ENCODE results near the gene TMEM187. TPM values are rescaled to one million over a fixed set of nuclear protein-coding genes. Genes with fewer than 3 reads are reported as not detected.

TMEM187 gene
- polyA plus RNA-seq, 2 of the 4 experiments (the other 2 are of a cell fraction): 7.8 to 10.6 TPM

- DNase-seq (ENCODE audit: low read depth in 1 of 2, low spot score in 1 of 2) (peak; percentile 58 to 68), FAIRE-seq (no peak), ATAC-seq (peak; percentile 38 to 74)
- WGBS (ENCODE audit: missing lambda C conversion rate): 30% methylated on average over 4 of the region's 33 CpGs
- peak overlapping the region in 1 of 2 experiments; percentile 74; a peak in 2 of 6 replicates for H3K27ac ChIP-seq
- POLR2A ChIA-PET: no interaction called here
- CTCF ChIA-PET: interaction anchor here (0.5 to 17.9 kb wide), 15 partner anchors 9 to 306 kb away, joined by 3 to 363 read pairs (median 5); partner anchors contain the start of genes ARHGAP4, HCFC1, NAA10 and PLXNB3
- no peak overlapping the region for H3K4me2 ChIP-seq
- no peaks in the 10 kb centered on the region for H3K9me3 ChIP-seq
- TF ChIP-seq CTCF (IDR thresholded peaks at IDR 0.05) (peak; percentile 70), ZSCAN20 (CRISPR knock-in tag; IDR thresholded peaks at IDR 0.05) (no peak), BCL3 (IDR thresholded peaks at IDR 0.05) (no peak), ZC3H11A (IDR thresholded peaks at IDR 0.05) (no peak), MYC (IDR thresholded peaks at IDR 0.05; ENCODE audit: borderline replicate concordance, low read length) (no peak), CEBPB (IDR thresholded peaks at IDR 0.05) (no peak), POLR2A (IDR thresholded peaks at IDR 0.05; ENCODE audit: low read length) (no peak), CHD4 (IDR thresholded peaks at IDR 0.05; ENCODE audit: borderline replicate concordance) (no peak), JUN (IDR thresholded peaks at IDR 0.05) (peak in 1 of 2 experiments; percentile 15; a peak in 1 of 5 replicates), PBX3 (IDR thresholded peaks at IDR 0.05) (no peak), KDM1A (IDR thresholded peaks at IDR 0.05; ENCODE audit: low read depth) (no peak), NR3C1 (IDR thresholded peaks at IDR 0.05) (no peak), EHF (CRISPR knock-in tag; IDR thresholded peaks at IDR 0.05) (no peak), NPAS2 (CRISPR knock-in tag; IDR thresholded peaks at IDR 0.05; ENCODE audit: borderline replicate concordance) (no peak), SMC3 (IDR thresholded peaks at IDR 0.05) (peak; percentile 39; the same call in 2 of the 3 replicates), CBX2 (IDR thresholded peaks at IDR 0.05; ENCODE audit: borderline replicate concordance, low read depth) (no peak), USF2 (IDR thresholded peaks at IDR 0.05) (no peak), ZNF302 (CRISPR knock-in tag; IDR thresholded peaks at IDR 0.05) (no peak), RARB (CRISPR knock-in tag; IDR thresholded peaks at IDR 0.05) (no peak), EHMT2 (IDR thresholded peaks at IDR 0.05; ENCODE audit: low read depth) (no peak), TFCP2L1 (CRISPR knock-in tag; IDR thresholded peaks at IDR 0.05) (no peak), RAD21 (conservative IDR thresholded peaks at IDR 0.05 in 1 of 2, IDR thresholded peaks at IDR 0.05 in 1 of 2) (peak; percentile 65 to 75), ATOH8 (CRISPR knock-in tag; IDR thresholded peaks at IDR 0.05; ENCODE audit: low read depth) (no peak)
- H3K4me3 ChIP-seq: no peak overlapping the region
- H3K4me1 ChIP-seq: 0 out of 3 replicates have a peak, but pooled peaks cover 4% of the 10 kb centered on the region
Measured at GRCh38 chrX:153953342-153953830, 19.2 kb upstream of the TMEM187 start.

Data from A549 (cell line).